Spleen (tissue), 7 donors: ENCODE results near the gene ATP9A.
A peak's percentile ranks its signal among the peaks of the same experiment; 100 is the strongest.

Experiments used
- POLR2A ChIP-seq, 3 donors: fragments of 450-650 bp; IDR thresholded peaks; one replicate each; pipeline ENCODE4 v1.5.1; 2017; ENCODE audit warnings: antibody characterized with exemption in 3 of 3, mild to moderate bottlenecking in 1 of 3
- POLR2AphosphoS5 ChIP-seq, 3 donors: sonication (generic); formaldehyde crosslinking; IDR thresholded peaks; one replicate each; pipeline ENCODE4 v1.5.1; 2017; ENCODE audit warnings: antibody characterized with exemption in 3 of 3
- TF ChIP-seq, protein P1 (sequence below), 11 experiments: fragments of 200-600 bp in 7 of 11; fragments of 450-650 bp in 4 of 11; sonication (generic) in 4 of 11; IDR thresholded peaks in 8 of 11; conservative IDR thresholded peaks in 3 of 11; 1 replicate in 7 of 11; 2 replicates in 4 of 11; pipeline versions ENCODE4 v1.4.0 to v1.8.0; 2016 to 2021; ENCODE audit warnings: antibody characterized with exemption in 11 of 11, inconsistent platforms in 4 of 11, mild to moderate bottlenecking in 1 of 11
- donor health status: DM: no; HTN: no; CAD: no; lungs with moderate emphysema.
- donor health status: DM: no; HTN: no; CAD: no.
- donor health status: DM: no; HTN: no; CAD: no.

DNA sequence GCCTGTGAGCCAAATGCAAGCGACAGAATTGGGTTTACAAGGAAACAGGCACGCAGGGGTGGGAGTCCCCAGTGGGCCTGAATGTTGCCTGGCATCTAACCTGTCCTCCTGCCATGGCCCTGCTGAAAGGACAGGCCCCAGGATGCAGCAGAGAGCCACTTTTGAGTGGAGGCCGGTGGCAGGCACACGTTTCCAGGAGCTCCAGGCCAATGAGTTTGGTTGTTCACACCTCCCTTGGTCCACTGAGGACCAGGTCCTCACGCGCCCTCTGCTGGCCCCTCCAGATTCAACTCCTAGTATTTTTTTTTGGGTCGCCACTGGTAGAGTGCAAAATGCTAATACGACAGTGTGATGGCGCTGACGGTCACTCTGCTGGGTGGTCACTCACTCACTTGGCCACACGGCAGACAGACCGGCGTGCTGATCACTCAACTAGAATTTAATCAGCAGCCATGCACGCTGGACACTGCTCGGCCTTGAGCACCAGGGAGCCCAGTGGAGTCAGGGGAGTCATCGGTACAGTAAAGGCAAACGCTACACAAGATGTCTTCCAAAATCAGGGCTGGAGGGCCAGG lies 143.9 kb downstream of the ATP9A start:
- TF ChIP-seq, protein P1, sequence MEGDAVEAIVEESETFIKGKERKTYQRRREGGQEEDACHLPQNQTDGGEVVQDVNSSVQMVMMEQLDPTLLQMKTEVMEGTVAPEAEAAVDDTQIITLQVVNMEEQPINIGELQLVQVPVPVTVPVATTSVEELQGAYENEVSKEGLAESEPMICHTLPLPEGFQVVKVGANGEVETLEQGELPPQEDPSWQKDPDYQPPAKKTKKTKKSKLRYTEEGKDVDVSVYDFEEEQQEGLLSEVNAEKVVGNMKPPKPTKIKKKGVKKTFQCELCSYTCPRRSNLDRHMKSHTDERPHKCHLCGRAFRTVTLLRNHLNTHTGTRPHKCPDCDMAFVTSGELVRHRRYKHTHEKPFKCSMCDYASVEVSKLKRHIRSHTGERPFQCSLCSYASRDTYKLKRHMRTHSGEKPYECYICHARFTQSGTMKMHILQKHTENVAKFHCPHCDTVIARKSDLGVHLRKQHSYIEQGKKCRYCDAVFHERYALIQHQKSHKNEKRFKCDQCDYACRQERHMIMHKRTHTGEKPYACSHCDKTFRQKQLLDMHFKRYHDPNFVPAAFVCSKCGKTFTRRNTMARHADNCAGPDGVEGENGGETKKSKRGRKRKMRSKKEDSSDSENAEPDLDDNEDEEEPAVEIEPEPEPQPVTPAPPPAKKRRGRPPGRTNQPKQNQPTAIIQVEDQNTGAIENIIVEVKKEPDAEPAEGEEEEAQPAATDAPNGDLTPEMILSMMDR (IDR thresholded peaks at IDR 0.05 in 8 of 11, conservative IDR thresholded peaks at IDR 0.05 in 3 of 11): peak; percentile 16 to 71 (median 54)
- no peak for TF ChIP-seq POLR2AphosphoS5 (IDR thresholded peaks at IDR 0.05)
- no peak for TF ChIP-seq POLR2A (IDR thresholded peaks at IDR 0.05)
